ENCODE results near the gene ASTN1. TPM values are rescaled to one million over a fixed set of nuclear protein-coding genes. Genes with fewer than 3 reads are reported as not detected.

Gene ASTN1
- total and polyA plus RNA-seq, 2 experiments from 2014 or later, result 1.1 TPM; not detected in 1

DNA sequence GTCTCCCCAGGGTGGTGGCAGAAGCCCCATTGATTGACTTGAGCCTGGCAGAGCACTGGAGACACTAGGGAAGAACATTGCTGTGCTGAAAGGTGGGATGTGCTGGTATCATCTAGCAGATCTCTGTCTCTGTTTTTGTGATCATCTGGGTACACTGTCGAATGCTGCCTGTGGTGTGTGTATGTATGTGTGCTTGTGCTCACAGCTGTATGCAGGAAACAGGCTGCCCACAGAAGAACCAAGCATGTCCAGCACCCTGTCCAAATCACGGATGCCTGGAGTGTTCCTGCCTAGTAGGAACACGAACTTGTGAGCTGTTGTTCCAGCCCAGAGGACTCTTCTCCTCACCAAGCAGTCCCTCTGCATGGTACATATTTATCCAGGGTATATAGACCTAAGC lies 7.8 kb upstream of the ASTN1 start:
- Histone ChIP-seq H3K4me3 (no peak overlapping the region), H3K27me3 (peaks cover 94% of the 10 kb centered on the region), H3K9me3 (ENCODE audit: low read depth) (no peaks in the 10 kb centered on the region), H3K4me2 (peak overlapping the region; percentile 82), H3K27ac (no peak overlapping the region), H3K36me3 (replicated peaks; ENCODE audit: insufficient read depth, low read depth) (no peaks in the 10 kb centered on the region), H3K4me1 (ENCODE audit: insufficient read depth) (peaks cover 7% of the 10 kb centered on the region), H4K20me1 (ENCODE audit: insufficient read depth, poor library complexity, severe bottlenecking) (no peaks in the 10 kb centered on the region), H2AFZ (no peak overlapping the region), H3K9me2 (replicated peaks; ENCODE audit: insufficient read depth) (no peaks in the 10 kb centered on the region), H3K79me2 (no peaks in the 10 kb centered on the region)
- 71% methylated on average over 3 of the region's 3 CpGs for WGBS (ENCODE audit: low lambda C conversion rate, missing lambda C conversion rate)
- TF ChIP-seq, protein P1, sequence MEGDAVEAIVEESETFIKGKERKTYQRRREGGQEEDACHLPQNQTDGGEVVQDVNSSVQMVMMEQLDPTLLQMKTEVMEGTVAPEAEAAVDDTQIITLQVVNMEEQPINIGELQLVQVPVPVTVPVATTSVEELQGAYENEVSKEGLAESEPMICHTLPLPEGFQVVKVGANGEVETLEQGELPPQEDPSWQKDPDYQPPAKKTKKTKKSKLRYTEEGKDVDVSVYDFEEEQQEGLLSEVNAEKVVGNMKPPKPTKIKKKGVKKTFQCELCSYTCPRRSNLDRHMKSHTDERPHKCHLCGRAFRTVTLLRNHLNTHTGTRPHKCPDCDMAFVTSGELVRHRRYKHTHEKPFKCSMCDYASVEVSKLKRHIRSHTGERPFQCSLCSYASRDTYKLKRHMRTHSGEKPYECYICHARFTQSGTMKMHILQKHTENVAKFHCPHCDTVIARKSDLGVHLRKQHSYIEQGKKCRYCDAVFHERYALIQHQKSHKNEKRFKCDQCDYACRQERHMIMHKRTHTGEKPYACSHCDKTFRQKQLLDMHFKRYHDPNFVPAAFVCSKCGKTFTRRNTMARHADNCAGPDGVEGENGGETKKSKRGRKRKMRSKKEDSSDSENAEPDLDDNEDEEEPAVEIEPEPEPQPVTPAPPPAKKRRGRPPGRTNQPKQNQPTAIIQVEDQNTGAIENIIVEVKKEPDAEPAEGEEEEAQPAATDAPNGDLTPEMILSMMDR (IDR thresholded peaks at IDR 0.05; ENCODE audit: poor library complexity), result no peak
- TF ChIP-seq EZH2 (IDR thresholded peaks at IDR 0.05; ENCODE audit: borderline replicate concordance), result no peak
- TF ChIP-seq EZH2phosphoT487 (IDR thresholded peaks at IDR 0.05; ENCODE audit: low read depth, severe bottlenecking, unreplicated experiment), result no peak
- DNase-seq (ENCODE audit: low spot score), result no peak

DNA sequence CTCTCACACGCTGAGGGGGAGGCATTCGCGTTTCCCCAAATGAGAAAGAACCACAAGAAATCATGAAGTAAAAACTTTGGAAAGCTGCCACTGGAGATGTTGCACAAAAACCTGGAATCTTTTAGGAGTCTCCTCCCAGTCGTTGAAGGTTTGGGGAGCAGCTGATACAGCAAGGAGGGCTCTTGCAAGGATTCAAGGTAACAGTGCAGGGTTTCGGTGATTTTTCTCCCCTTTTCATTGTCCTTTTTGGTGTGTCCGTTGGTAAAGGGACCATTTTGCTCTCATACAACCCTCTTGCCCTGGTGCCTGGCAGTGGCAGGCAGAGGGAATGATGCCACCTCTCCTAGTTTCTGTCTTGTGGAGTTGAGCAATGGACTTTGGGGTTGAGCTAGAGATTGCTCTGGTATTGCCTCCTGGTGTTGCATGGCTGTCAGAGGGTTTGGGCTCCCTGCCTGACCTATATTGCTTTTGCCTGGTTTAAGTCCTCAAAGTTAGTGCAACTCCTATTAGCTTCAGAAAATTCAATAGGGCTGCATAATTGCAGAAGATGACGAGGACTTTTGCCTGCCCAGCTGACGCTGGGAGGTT lies 7.1 kb upstream of the ASTN1 start:
- Histone ChIP-seq H3K36me3 (replicated peaks; ENCODE audit: insufficient read depth, low read depth) (no peaks in the 10 kb centered on the region), H3K27ac (no peak overlapping the region), H2AFZ (no peak overlapping the region), H3K4me3 (peak overlapping the region; percentile 36), H3K27me3 (peaks cover 94% of the 10 kb centered on the region), H3K4me1 (ENCODE audit: insufficient read depth) (peaks cover 7% of the 10 kb centered on the region), H3K9me3 (ENCODE audit: low read depth) (no peaks in the 10 kb centered on the region), H3K79me2 (no peaks in the 10 kb centered on the region), H3K9me2 (replicated peaks; ENCODE audit: insufficient read depth) (no peaks in the 10 kb centered on the region), H3K4me2 (peak overlapping the region; percentile 82), H4K20me1 (ENCODE audit: insufficient read depth, poor library complexity, severe bottlenecking) (no peaks in the 10 kb centered on the region)
- 18% methylated on average over 8 of the region's 8 CpGs for WGBS (ENCODE audit: low lambda C conversion rate, missing lambda C conversion rate)
- TF ChIP-seq, protein P1 (IDR thresholded peaks at IDR 0.05; ENCODE audit: poor library complexity), result no peak
- TF ChIP-seq EZH2 (IDR thresholded peaks at IDR 0.05; ENCODE audit: borderline replicate concordance), result no peak
- TF ChIP-seq EZH2phosphoT487 (IDR thresholded peaks at IDR 0.05; ENCODE audit: low read depth, severe bottlenecking, unreplicated experiment), result no peak
- no peak for DNase-seq (ENCODE audit: low spot score)

DNA sequence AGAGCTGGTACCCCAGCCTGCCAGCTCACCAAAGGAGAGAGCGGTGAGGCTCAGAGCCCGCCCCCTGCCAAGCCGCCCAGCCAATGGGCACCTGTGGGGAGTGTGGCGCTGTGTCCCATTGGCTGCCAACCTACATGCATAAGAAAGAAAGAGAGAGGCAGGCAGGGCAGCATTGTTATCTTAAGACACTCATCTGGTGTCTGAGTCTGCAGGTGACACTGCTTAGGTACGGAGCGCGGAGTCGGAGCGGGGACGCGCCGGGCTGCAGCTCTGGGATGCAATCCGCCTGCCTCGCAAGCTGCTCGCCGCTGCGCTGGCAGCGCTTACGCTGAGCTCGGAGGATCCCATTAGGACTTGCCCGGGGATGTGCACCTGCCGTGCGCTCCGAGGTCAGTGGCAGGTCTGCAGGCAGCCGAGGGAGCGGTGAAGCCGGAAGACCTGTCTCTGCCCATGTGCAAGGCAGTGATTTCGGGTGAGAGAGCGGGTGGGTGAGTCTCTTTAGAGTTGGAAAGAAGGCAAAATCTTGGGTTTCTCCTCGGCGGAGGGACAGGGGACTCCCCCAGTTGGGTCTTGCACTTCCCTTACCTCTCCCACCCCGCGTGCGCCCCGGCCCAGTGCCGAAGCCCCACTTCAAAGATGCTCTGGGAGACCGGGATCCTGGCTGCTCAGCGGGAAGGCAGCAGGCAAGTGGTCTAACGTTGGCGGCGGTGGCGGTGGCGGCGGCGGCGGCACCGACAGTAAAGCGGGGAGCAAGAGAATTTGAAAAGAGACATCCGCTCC lies 6.4 kb upstream of the ASTN1 start, which contains the start of gene BRINP2:
Gene BRINP2 (plus strand): TSS at position 203 of the 780 bp plus-strand sequence. CDS start 58,919 bp downstream, outside the sequence.
- no peak for TF ChIP-seq EZH2phosphoT487 (IDR thresholded peaks at IDR 0.05; ENCODE audit: low read depth, severe bottlenecking, unreplicated experiment)
- no peak for TF ChIP-seq EZH2 (IDR thresholded peaks at IDR 0.05; ENCODE audit: borderline replicate concordance)
- TF ChIP-seq, protein P1 (IDR thresholded peaks at IDR 0.05; ENCODE audit: poor library complexity), result no peak
- Histone ChIP-seq H3K27me3 (peaks cover 98% of the 10 kb centered on the region), H3K4me3 (peak within 1 kb of the TSS; percentile 36), H3K27ac (no peak within 1 kb of the TSS), H4K20me1 (ENCODE audit: insufficient read depth, poor library complexity, severe bottlenecking) (no peaks in the 10 kb centered on the region), H3K79me2 (no peaks in the 10 kb centered on the region), H3K36me3 (replicated peaks; ENCODE audit: insufficient read depth, low read depth) (no peaks in the 10 kb centered on the region), H2AFZ (peak within 1 kb of the TSS; percentile 37), H3K9me2 (replicated peaks; ENCODE audit: insufficient read depth) (no peaks in the 10 kb centered on the region), H3K9me3 (ENCODE audit: low read depth) (no peaks in the 10 kb centered on the region), H3K4me1 (ENCODE audit: insufficient read depth) (peaks cover 7% of the 10 kb centered on the region), H3K4me2 (peak within 1 kb of the TSS; percentile 82)
- 2% methylated on average over 43 of the region's 49 CpGs for WGBS (ENCODE audit: low lambda C conversion rate, missing lambda C conversion rate)
- peak; percentile 63 for DNase-seq (ENCODE audit: low spot score)
